GM12878 (cell line): ENCODE measurements around the gene STAB2. TPM values are rescaled to one million over a fixed set of nuclear protein-coding genes. Genes with fewer than 3 reads are reported as not detected.

Source experiments
- ATAC-seq: fragments of 200-7000 bp; cut with Tn5 transposase; 3 replicates; pipeline ENCODE4 v1.9.1; 2020; ENCODE audit warnings: mild to moderate bottlenecking, moderate library complexity
- BruUV-seq: library from RNA; stranded (reverse); fragments of 400-500 nt; replicated peaks from 2 replicates; lab custom pipeline; 2021; lab: Mats Ljungman, UMichigan
- CTCF ChIA-PET: fragments of 300-600 bp; sonication (Branson Sonifier 250); formaldehyde crosslinking; extraction: SDS; loops from one replicate; lab custom pipeline; 2021; ENCODE audit warnings: inconsistent platforms; lab: Yijun Ruan, JAX
- POLR2A ChIA-PET: fragments of 350-600 bp; formaldehyde crosslinking; extraction: SDS; loops from one replicate; lab custom pipeline; 2021; ENCODE audit warnings: inconsistent platforms; lab: Charles Lee
- RAD21 ChIA-PET: fragments of 300-600 bp; sonication (Branson Sonifier 250); formaldehyde crosslinking; loops from one replicate; lab custom pipeline; 2023; ENCODE audit warnings: antibody characterized with exemption; ENCODE audit not compliant: unreplicated experiment; lab: Charles Lee
- SMC1A ChIA-PET: fragments of 300-600 bp; sonication (Branson Sonifier 250); formaldehyde crosslinking; loops from one replicate; lab custom pipeline; 2023; ENCODE audit not compliant: unreplicated experiment, uncharacterized antibody; lab: Charles Lee
- DNase-seq: peaks from one replicate; pipeline ENCODE4 v3.0.0-alpha.2; 2011; ENCODE audit warnings: low read depth, low spot score
- FAIRE-seq: peaks from 3 replicates; lab custom pipeline; 2011; peaks lifted over from hg19 to GRCh38; lab: Jason Lieb, UNC
- H2AFZ ChIP-seq: 2 replicates; pipeline ENCODE4 v1.6.0; 2011; ENCODE audit warnings: low read depth, low read length, control low read depth; ENCODE audit not compliant: control insufficient read depth
- H3K27ac ChIP-seq: 2 replicates; pipeline ENCODE4 v1.5.1; 2011; ENCODE audit warnings: control low read depth; ENCODE audit not compliant: control insufficient read depth, insufficient read depth
- H3K27me3 ChIP-seq, 2 experiments: replicated peaks in 1 of 2; 2 replicates each; pipeline versions ENCODE4 v1.6.0 to v1.6.1; 2011; ENCODE audit warnings: low read length in 1 of 2; ENCODE audit not compliant: control insufficient read depth in 2 of 2, insufficient read depth in 2 of 2
- H3K36me3 ChIP-seq, 2 experiments: 2 replicates each; pipeline ENCODE4 v1.5.1; 2011; ENCODE audit warnings: low read length in 1 of 2; ENCODE audit not compliant: control insufficient read depth in 2 of 2, insufficient read depth in 2 of 2
- H3K4me1 ChIP-seq: 2 replicates; pipeline ENCODE4 v1.6.1; 2011; ENCODE audit warnings: mild to moderate bottlenecking, low read length, moderate library complexity, mixed read lengths; ENCODE audit not compliant: control insufficient read depth, insufficient read depth
- H3K4me2 ChIP-seq: 2 replicates; pipeline ENCODE4 v1.6.0; 2011; ENCODE audit warnings: control low read depth; ENCODE audit not compliant: control insufficient read depth, insufficient read depth
- H3K4me3 ChIP-seq: fragments of 200-600 bp; sonication (generic); 2 replicates; pipeline ENCODE4 v1.5.1; 2016
- H3K79me2 ChIP-seq: 2 replicates; pipeline ENCODE4 v1.6.0; 2011; ENCODE audit warnings: low read length; ENCODE audit not compliant: control insufficient read depth, insufficient read depth
- H3K9ac ChIP-seq: 2 replicates; pipeline ENCODE4 v1.8.0; 2011; ENCODE audit warnings: low read length, control low read depth, mixed read lengths; ENCODE audit not compliant: control insufficient read depth, insufficient read depth
- H3K9me3 ChIP-seq: replicated peaks from 3 replicates; pipeline ENCODE4 v1.5.1; 2011; ENCODE audit warnings: mild to moderate bottlenecking, low read length; ENCODE audit not compliant: control insufficient read depth, insufficient read depth
- H4K20me1 ChIP-seq: 2 replicates; pipeline ENCODE4 v1.6.0; 2011; ENCODE audit not compliant: control insufficient read depth, insufficient read depth
- IKZF1 ChIP-seq: fragments of 450-650 bp; conservative IDR thresholded peaks from 2 replicates; pipeline ENCODE4 v1.6.1; 2017; ENCODE audit warnings: antibody characterized with exemption, mild to moderate bottlenecking
- MTA2 ChIP-seq: fragments of 450-650 bp; IDR thresholded peaks from 2 replicates; pipeline ENCODE4 v1.6.1; 2016; ENCODE audit warnings: low read depth, mild to moderate bottlenecking, moderate library complexity
- NFIC ChIP-seq: IDR thresholded peaks from 2 replicates; pipeline ENCODE4 v1.6.1; 2012; ENCODE audit warnings: low read depth, mild to moderate bottlenecking, inconsistent platforms, low read length, moderate library complexity
- NRF1 ChIP-seq: conservative IDR thresholded peaks from 2 replicates; pipeline ENCODE4 v1.6.1; 2011; ENCODE audit warnings: mild to moderate bottlenecking, low read depth, low read length, improper control_type of control experiment
- PAX5 ChIP-seq: IDR thresholded peaks from 2 replicates; pipeline ENCODE4 v1.6.1; 2011; ENCODE audit warnings: low read depth, low read length, borderline replicate concordance
- POLR2AphosphoS2 ChIP-seq: IDR thresholded peaks from 2 replicates; pipeline ENCODE4 v1.6.1; 2011; ENCODE audit warnings: low read depth, mild to moderate bottlenecking, low read length, improper control_type of control experiment, moderate library complexity
- ZSCAN29 ChIP-seq: fragments of 450-650 bp; IDR thresholded peaks from 2 replicates; pipeline ENCODE4 v1.6.1; 2017; ENCODE audit warnings: mild to moderate bottlenecking, moderate library complexity
- WGBS: methylation state at CpG from one replicate; pipeline ENCODE4 v1.1.6; 2016; ENCODE audit warnings: low lambda C conversion rate; ENCODE audit not compliant: insufficient replicate concordance, insufficient coverage; ENCODE audit errors: missing lambda C conversion rate; 5-methylcytosine and 5-hydroxymethylcytosine counted together
- in situ Hi-C: fragments of 300-500 bp; cut with MboI; formaldehyde crosslinking; loops from 9 replicates; pipeline ENCODE4 v1.14.3; 2018; ENCODE audit warnings: mixed read lengths
- intact Hi-C: fragments of 100-400 bp; cut with micrococcal nuclease; formaldehyde crosslinking; loops from one replicate; pipeline ENCODE4 v1.14.2; 2022; ENCODE audit not compliant: unreplicated experiment
- polyA plus RNA-seq, 11 experiments: library from polyadenylated mRNA; depleted of rRNA in 4 of 11; unstranded in 6 of 11; stranded (reverse) in 5 of 11; fragments of >200 nt; fragmentation: Nextera tagmentation in 4 of 11; fragmentation: Illumina TruSeq in 1 of 11; extraction: Ambion mirVana in 4 of 11; extraction: Trizol in 1 of 11; gene quantifications; 1 replicate in 1 of 11; 2 replicates in 10 of 11; pipeline versions ENCODE4 v1.2.1 to v1.2.3, GENCODE V29; 2011 to 2016; ENCODE audit warnings: inconsistent platforms in 2 of 11, missing spikeins in 2 of 11, low read depth in 1 of 11
- total RNA-seq, 4 experiments: library from RNA; depleted of rRNA in 3 of 4; stranded (reverse); fragments of >200 nt in 3 of 4; fragmentation: Illumina TruSeq in 1 of 4; extraction: Trizol in 1 of 4; gene quantifications; 2 replicates each; pipeline versions ENCODE4 v1.2.1 to v1.2.3, GENCODE V29; 2013 to 2021
- TF ChIP-seq, protein P1 (sequence below): fragments of 450-650 bp; IDR thresholded peaks from 2 replicates; pipeline ENCODE4 v1.6.1; 2017; ENCODE audit warnings: mild to moderate bottlenecking, moderate library complexity
- TF ChIP-seq, protein P2 (sequence below): fragments of 450-650 bp; IDR thresholded peaks from 2 replicates; pipeline ENCODE4 v1.6.1; 2017; ENCODE audit warnings: mild to moderate bottlenecking

Gene STAB2
- total and polyA plus RNA-seq, 10 of the 15 experiments (the other 5 are each of a cell fraction or from before 2014, with no cell fraction given): 0.37 TPM; not detected in 9

DNA sequence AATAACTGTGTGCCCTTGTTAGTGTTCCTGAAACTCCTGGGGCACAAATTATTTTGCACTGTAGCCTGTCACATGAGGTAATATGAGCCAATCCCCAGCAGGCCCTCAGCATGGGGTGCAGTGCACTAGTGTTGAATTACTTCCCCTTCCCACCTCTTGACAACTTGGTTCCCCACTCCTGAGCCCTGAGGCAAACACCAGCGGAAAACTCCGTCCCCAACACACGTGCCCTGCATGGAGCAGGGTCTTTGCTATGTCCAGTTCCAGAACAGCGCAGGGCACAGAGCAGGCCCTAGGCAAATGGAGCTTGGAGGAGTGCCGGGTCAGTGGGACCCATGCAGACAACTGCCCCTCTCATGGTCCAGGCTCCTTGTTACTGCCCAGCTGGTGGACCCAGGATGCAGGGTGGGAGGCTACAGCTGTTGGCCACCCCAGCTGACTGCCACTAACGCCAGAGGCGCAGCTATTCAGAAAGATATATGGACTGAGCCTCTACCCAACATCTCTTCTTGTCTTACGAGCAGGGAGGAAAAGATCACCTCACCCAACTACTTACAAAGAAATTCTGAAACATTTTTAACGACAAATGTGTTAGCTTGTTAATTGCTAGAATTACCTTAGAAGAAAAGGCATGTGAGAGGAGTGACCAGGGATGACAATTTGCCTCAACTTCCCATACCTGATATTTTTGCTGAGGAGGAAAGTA is 182.3 kb downstream of the STAB2 start:
- Histone ChIP-seq H4K20me1 (no peaks in the 10 kb centered on the region), H2AFZ (no peak overlapping the region), H3K4me1 (no peaks in the 10 kb centered on the region), H3K9ac (no peak overlapping the region)
- no TSS peak for BruUV-seq
- POLR2A ChIA-PET: no interaction called here
- FAIRE-seq: peak; percentile 41
- SMC1A ChIA-PET: interaction anchor here (1.2 to 1.8 kb wide), 2 partner anchors 11 to 31 kb away, joined by 4 read pairs; no protein-coding TSS in a partner anchor
- in situ Hi-C loops: no loop called here
- 86% methylated on average over 9 of the region's 9 CpGs for WGBS
- TF ChIP-seq PAX5: no peak
- TF ChIP-seq IKZF1: no peak
- TF ChIP-seq NRF1: no peak
- no peak for TF ChIP-seq POLR2AphosphoS2
- no peak for TF ChIP-seq NFIC
- no peak for TF ChIP-seq MTA2
- TF ChIP-seq, all 136 proteins: peak for 0
- DNase-seq: no peak
- no peak overlapping the region for H3K4me3 ChIP-seq
- no peak for ATAC-seq
- no peaks in the 10 kb centered on the region for H3K79me2 ChIP-seq
- H3K27me3 ChIP-seq: no peaks in the 10 kb centered on the region
- H3K36me3 ChIP-seq: no peaks in the 10 kb centered on the region; a peak in 1 of 4 replicates
- intact Hi-C loops: no loop called here
- no peak overlapping the region for H3K27ac ChIP-seq
- H3K4me2 ChIP-seq: no peak overlapping the region
- no peaks in the 10 kb centered on the region for H3K9me3 ChIP-seq
- CTCF ChIA-PET: no interaction called here
- RAD21 ChIA-PET: no interaction called here

DNA sequence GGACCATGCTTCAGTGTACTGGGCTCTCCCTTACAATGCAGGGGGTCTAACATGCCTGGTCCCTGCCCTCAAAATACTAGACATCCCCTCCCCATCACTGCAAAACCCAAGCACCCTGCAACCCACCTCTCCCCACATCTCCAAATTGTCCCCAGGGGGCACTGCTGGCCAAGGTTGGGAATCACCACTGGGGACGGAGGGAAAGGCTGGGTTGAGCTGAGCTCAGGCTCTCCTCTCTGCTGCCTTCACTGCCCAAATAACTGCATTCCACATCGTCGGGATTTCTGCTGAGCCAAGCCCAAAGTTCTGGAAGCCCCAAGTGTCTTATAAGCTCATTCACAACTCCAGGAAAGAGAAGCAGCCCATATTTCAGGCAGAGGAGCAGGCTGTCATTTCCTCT is 184.4 kb downstream of the STAB2 start:
- ChIA-PET POLR2A (no interaction called here), CTCF (no interaction called here), RAD21 (interaction anchor here (1.4 kb wide), 1 partner anchor 338 kb away, joined by 3 read pairs; no protein-coding TSS in a partner anchor), SMC1A (interaction anchor here (1.1 to 1.8 kb wide), 2 partner anchors 29 to 337 kb away, joined by 3 to 4 read pairs; no protein-coding TSS in a partner anchor)
- 64% methylated on average over 3 of the region's 3 CpGs for WGBS
- Histone ChIP-seq H3K36me3 (no peaks in the 10 kb centered on the region; a peak in 1 of 4 replicates), H4K20me1 (no peaks in the 10 kb centered on the region), H3K27me3 (no peaks in the 10 kb centered on the region), H2AFZ (no peak overlapping the region), H3K9ac (no peak overlapping the region), H3K4me1 (no peaks in the 10 kb centered on the region), H3K79me2 (no peaks in the 10 kb centered on the region), H3K4me2 (no peak overlapping the region), H3K9me3 (no peaks in the 10 kb centered on the region), H3K27ac (no peak overlapping the region), H3K4me3 (no peak overlapping the region)
- in situ Hi-C loops (no loop called here), intact Hi-C loops (no loop called here)
- DNase-seq (no peak), ATAC-seq (peak; percentile 31; the same call in 1 of the 3 replicates), FAIRE-seq (no peak)
- BruUV-seq: no TSS peak
- TF ChIP-seq, protein P1, sequence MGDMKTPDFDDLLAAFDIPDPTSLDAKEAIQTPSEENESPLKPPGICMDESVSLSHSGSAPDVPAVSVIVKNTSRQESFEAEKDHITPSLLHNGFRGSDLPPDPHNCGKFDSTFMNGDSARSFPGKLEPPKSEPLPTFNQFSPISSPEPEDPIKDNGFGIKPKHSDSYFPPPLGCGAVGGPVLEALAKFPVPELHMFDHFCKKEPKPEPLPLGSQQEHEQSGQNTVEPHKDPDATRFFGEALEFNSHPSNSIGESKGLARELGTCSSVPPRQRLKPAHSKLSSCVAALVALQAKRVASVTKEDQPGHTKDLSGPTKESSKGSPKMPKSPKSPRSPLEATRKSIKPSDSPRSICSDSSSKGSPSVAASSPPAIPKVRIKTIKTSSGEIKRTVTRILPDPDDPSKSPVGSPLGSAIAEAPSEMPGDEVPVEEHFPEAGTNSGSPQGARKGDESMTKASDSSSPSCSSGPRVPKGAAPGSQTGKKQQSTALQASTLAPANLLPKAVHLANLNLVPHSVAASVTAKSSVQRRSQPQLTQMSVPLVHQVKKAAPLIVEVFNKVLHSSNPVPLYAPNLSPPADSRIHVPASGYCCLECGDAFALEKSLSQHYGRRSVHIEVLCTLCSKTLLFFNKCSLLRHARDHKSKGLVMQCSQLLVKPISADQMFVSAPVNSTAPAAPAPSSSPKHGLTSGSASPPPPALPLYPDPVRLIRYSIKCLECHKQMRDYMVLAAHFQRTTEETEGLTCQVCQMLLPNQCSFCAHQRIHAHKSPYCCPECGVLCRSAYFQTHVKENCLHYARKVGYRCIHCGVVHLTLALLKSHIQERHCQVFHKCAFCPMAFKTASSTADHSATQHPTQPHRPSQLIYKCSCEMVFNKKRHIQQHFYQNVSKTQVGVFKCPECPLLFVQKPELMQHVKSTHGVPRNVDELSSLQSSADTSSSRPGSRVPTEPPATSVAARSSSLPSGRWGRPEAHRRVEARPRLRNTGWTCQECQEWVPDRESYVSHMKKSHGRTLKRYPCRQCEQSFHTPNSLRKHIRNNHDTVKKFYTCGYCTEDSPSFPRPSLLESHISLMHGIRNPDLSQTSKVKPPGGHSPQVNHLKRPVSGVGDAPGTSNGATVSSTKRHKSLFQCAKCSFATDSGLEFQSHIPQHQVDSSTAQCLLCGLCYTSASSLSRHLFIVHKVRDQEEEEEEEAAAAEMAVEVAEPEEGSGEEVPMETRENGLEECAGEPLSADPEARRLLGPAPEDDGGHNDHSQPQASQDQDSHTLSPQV: no peak
- TF ChIP-seq ZSCAN29: no peak
- TF ChIP-seq, protein P2, sequence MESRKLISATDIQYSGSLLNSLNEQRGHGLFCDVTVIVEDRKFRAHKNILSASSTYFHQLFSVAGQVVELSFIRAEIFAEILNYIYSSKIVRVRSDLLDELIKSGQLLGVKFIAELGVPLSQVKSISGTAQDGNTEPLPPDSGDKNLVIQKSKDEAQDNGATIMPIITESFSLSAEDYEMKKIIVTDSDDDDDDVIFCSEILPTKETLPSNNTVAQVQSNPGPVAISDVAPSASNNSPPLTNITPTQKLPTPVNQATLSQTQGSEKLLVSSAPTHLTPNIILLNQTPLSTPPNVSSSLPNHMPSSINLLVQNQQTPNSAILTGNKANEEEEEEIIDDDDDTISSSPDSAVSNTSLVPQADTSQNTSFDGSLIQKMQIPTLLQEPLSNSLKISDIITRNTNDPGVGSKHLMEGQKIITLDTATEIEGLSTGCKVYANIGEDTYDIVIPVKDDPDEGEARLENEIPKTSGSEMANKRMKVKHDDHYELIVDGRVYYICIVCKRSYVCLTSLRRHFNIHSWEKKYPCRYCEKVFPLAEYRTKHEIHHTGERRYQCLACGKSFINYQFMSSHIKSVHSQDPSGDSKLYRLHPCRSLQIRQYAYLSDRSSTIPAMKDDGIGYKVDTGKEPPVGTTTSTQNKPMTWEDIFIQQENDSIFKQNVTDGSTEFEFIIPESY: no peak
